ENCODE results near the gene NEB. TPM values are rescaled to one million over a fixed set of nuclear protein-coding genes. Genes with fewer than 3 reads are reported as not detected.
"Not testable (repeated sequence)": the region's sequence is repeated elsewhere in the genome, so short reads cannot be mapped to it uniquely, and the experiment has no call there.

The NEB gene
- total and polyA plus RNA-seq, 2 donors (not counting 1 experiment from before 2014, with no cell fraction given), result 3.6 to 4.6 TPM

DNA sequence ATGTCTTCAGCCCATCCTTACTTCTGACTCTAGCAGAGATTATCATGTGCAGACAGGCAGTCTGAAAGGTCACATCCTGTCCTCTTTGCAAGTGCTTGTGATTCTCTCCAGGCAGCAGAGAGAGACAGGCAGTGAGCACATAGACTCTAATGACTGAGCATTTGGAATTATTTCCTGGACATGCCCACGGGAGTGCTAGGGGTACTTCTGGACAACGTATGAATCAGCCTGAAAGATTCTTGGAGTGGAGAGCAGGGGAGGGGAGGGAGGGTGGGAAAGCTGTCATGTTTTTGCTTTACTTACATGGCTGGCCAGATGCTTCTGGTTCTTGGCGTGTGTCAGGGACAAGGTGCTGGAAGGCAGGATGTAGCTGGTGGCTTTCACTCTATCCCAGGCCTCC, 174.0 kb downstream of the NEB start:
- Histone ChIP-seq H3K79me2 (ENCODE audit: control insufficient read depth, insufficient read depth, low read length) (no peaks in the 10 kb centered on the region), H3K9me3 (ENCODE audit: control extremely low read depth in 1 of 3, control insufficient read depth in 2 of 3, insufficient read depth in 1 of 3, low read length in 2 of 3) (no peaks in the 10 kb centered on the region), H3K4me2 (replicated peaks; ENCODE audit: low read depth, low read length, poor library complexity, severe bottlenecking) (no peak overlapping the region), H3K27ac (ENCODE audit: low read length in 2 of 2) (no peak overlapping the region), H2AFZ (ENCODE audit: insufficient read depth, low read depth, low read length, poor library complexity, severe bottlenecking) (no peak overlapping the region), H3K36me3 (replicated peaks in 1 of 2; ENCODE audit: control extremely low read depth in 1 of 2, control insufficient read depth in 1 of 2, extremely low read depth in 1 of 2, insufficient read depth in 2 of 2, low read length in 1 of 2) (peaks cover 0 to 2% of the 10 kb centered on the region in 2 experiments), H3K9ac (ENCODE audit: low read length) (no peak overlapping the region), H3K27me3 (replicated peaks in 1 of 4; ENCODE audit: control extremely low read depth in 1 of 4, control insufficient read depth in 3 of 4, insufficient read depth in 4 of 4, low read length in 3 of 4) (no peaks in the 10 kb centered on the region), H3K4me3 (ENCODE audit: control extremely low read depth in 1 of 5, extremely low read depth in 1 of 5, insufficient read depth in 1 of 5, low read depth in 2 of 5, low read length in 4 of 5) (no peak overlapping the region), H3K4me1 (ENCODE audit: control insufficient read depth in 2 of 2, insufficient read depth in 2 of 2, low read length in 2 of 2) (no peaks in the 10 kb centered on the region), H4K20me1 (ENCODE audit: control insufficient read depth, insufficient read depth, low read length, poor library complexity, severe bottlenecking) (no peaks in the 10 kb centered on the region)
- no peaks in the 10 kb centered on the region for H3K27me3 Mint-ChIP-seq
- peaks cover 8% of the 10 kb centered on the region for H3K4me1 Mint-ChIP-seq
- POLR2A ChIA-PET, result no interaction called here
- WGBS (ENCODE audit: insufficient coverage), result 69% methylated on average over 3 of the region's 3 CpGs
- ATAC-seq (ENCODE audit: low read depth), result no peak
- TF ChIP-seq, protein P1, sequence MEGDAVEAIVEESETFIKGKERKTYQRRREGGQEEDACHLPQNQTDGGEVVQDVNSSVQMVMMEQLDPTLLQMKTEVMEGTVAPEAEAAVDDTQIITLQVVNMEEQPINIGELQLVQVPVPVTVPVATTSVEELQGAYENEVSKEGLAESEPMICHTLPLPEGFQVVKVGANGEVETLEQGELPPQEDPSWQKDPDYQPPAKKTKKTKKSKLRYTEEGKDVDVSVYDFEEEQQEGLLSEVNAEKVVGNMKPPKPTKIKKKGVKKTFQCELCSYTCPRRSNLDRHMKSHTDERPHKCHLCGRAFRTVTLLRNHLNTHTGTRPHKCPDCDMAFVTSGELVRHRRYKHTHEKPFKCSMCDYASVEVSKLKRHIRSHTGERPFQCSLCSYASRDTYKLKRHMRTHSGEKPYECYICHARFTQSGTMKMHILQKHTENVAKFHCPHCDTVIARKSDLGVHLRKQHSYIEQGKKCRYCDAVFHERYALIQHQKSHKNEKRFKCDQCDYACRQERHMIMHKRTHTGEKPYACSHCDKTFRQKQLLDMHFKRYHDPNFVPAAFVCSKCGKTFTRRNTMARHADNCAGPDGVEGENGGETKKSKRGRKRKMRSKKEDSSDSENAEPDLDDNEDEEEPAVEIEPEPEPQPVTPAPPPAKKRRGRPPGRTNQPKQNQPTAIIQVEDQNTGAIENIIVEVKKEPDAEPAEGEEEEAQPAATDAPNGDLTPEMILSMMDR (IDR thresholded peaks at IDR 0.05), result no peak
- no peak for TF ChIP-seq EZH2 (IDR thresholded peaks at IDR 0.05; ENCODE audit: borderline replicate concordance, insufficient read depth, low read depth, low read length, poor library complexity, severe bottlenecking)
- H3K4me3 Mint-ChIP-seq, result no peak overlapping the region
- intact Hi-C loops (cut with micrococcal nuclease), result no loop called here
- H3K27ac Mint-ChIP-seq, result no peak overlapping the region
- CTCF ChIA-PET, result no interaction called here
- DNase-seq, result no peak
- H3K9me3 Mint-ChIP-seq (ENCODE audit: insufficient read depth), result no peaks in the 10 kb centered on the region

DNA sequence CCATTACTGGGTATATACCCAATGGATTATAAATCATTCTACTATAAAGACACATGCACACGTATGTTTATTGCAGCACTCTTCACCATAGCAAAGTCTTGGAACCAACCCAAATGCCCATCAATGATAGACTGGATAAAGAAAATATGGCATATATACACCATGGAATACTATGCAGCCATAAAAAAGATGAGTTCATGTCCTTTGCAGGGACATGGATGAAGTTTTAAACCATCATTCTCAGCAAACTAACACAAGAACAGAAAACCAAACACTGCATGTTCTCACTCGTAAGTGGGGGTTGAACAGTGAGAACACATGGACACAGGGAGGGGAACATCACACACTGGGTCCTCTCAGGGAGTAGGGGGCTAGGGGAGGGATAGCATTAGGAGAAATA, 174.8 kb downstream of the NEB start:
- H2AFZ ChIP-seq (ENCODE audit: insufficient read depth, low read depth, low read length, poor library complexity, severe bottlenecking); POLR2A ChIA-PET; H3K27ac Mint-ChIP-seq; H3K4me3 ChIP-seq (ENCODE audit: control extremely low read depth in 1 of 5, extremely low read depth in 1 of 5, insufficient read depth in 1 of 5, low read depth in 2 of 5, low read length in 4 of 5); H4K20me1 ChIP-seq (ENCODE audit: control insufficient read depth, insufficient read depth, low read length, poor library complexity, severe bottlenecking); DNase-seq; ATAC-seq (ENCODE audit: low read depth); H3K27ac ChIP-seq (ENCODE audit: low read length in 2 of 2); H3K27me3 ChIP-seq (replicated peaks in 1 of 4; ENCODE audit: control extremely low read depth in 1 of 4, control insufficient read depth in 3 of 4, insufficient read depth in 4 of 4, low read length in 3 of 4); H3K27me3 Mint-ChIP-seq; H3K9me3 Mint-ChIP-seq (ENCODE audit: insufficient read depth); H3K4me1 Mint-ChIP-seq; H3K36me3 ChIP-seq (replicated peaks in 1 of 2; ENCODE audit: control extremely low read depth in 1 of 2, control insufficient read depth in 1 of 2, extremely low read depth in 1 of 2, insufficient read depth in 2 of 2, low read length in 1 of 2); H3K9ac ChIP-seq (ENCODE audit: low read length); H3K4me1 ChIP-seq (ENCODE audit: control insufficient read depth in 2 of 2, insufficient read depth in 2 of 2, low read length in 2 of 2); H3K79me2 ChIP-seq (ENCODE audit: control insufficient read depth, insufficient read depth, low read length); H3K4me3 Mint-ChIP-seq; intact Hi-C loops (cut with micrococcal nuclease); H3K9me3 ChIP-seq (ENCODE audit: control extremely low read depth in 1 of 3, control insufficient read depth in 2 of 3, insufficient read depth in 1 of 3, low read length in 2 of 3); CTCF ChIA-PET; H3K4me2 ChIP-seq (replicated peaks; ENCODE audit: low read depth, low read length, poor library complexity, severe bottlenecking): not testable (repeated sequence)
- WGBS (ENCODE audit: insufficient coverage), result no CpG with 5 or more reads among the region's 2 CpGs

DNA sequence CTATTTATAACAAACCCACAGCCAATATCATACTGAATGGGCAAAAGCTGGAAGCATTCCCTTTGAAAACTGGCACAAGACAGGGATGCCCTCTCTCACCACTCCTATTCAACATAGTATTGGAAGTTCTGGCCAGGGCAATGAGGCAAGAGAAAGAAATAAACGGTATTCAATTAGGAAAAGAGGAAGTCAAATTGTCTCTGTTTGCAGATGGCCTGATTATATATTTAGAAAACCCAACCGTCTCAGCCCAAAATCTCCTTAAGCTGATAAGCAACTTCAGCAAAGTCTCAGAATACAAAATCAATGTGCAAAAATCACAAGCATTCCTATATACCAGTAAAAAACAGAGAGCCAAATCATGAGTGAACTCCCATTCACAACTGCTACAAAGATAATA, 176.4 kb downstream of the NEB start:
- H3K4me3 Mint-ChIP-seq; H3K27ac ChIP-seq (ENCODE audit: low read length in 2 of 2); H3K4me1 Mint-ChIP-seq; H3K27ac Mint-ChIP-seq; H3K79me2 ChIP-seq (ENCODE audit: control insufficient read depth, insufficient read depth, low read length); H3K4me3 ChIP-seq (ENCODE audit: control extremely low read depth in 1 of 5, extremely low read depth in 1 of 5, insufficient read depth in 1 of 5, low read depth in 2 of 5, low read length in 4 of 5); DNase-seq; H3K4me1 ChIP-seq (ENCODE audit: control insufficient read depth in 2 of 2, insufficient read depth in 2 of 2, low read length in 2 of 2); H3K9me3 ChIP-seq (ENCODE audit: control extremely low read depth in 1 of 3, control insufficient read depth in 2 of 3, insufficient read depth in 1 of 3, low read length in 2 of 3); H2AFZ ChIP-seq (ENCODE audit: insufficient read depth, low read depth, low read length, poor library complexity, severe bottlenecking); ATAC-seq (ENCODE audit: low read depth); H3K4me2 ChIP-seq (replicated peaks; ENCODE audit: low read depth, low read length, poor library complexity, severe bottlenecking); H3K27me3 ChIP-seq (replicated peaks in 1 of 4; ENCODE audit: control extremely low read depth in 1 of 4, control insufficient read depth in 3 of 4, insufficient read depth in 4 of 4, low read length in 3 of 4); H3K9ac ChIP-seq (ENCODE audit: low read length); H3K27me3 Mint-ChIP-seq; H3K9me3 Mint-ChIP-seq (ENCODE audit: insufficient read depth); H3K36me3 ChIP-seq (replicated peaks in 1 of 2; ENCODE audit: control extremely low read depth in 1 of 2, control insufficient read depth in 1 of 2, extremely low read depth in 1 of 2, insufficient read depth in 2 of 2, low read length in 1 of 2); intact Hi-C loops (cut with micrococcal nuclease); POLR2A ChIA-PET; H4K20me1 ChIP-seq (ENCODE audit: control insufficient read depth, insufficient read depth, low read length, poor library complexity, severe bottlenecking): not testable (repeated sequence)
- whole genome bisulfite sequencing (ENCODE audit: insufficient coverage), result 0% methylated on average over 1 of the region's 2 CpGs
- CTCF ChIA-PET, result interaction anchor here (1.3 kb wide), 1 partner anchor 8 kb away, joined by 4 read pairs; no protein-coding TSS in a partner anchor
